HG03575 (cell line): ENCODE results near the gene PBX1.
"Not testable (repeated sequence)": the region's sequence is repeated elsewhere in the genome, so short reads cannot be mapped to it uniquely, and the experiment has no call there.

Experiments
- ATAC-seq: cut with Tn5 transposase; IDR thresholded peaks from one replicate; pipeline ENCODE4 v1.9.1; 2021; ENCODE audit not compliant: unreplicated experiment, insufficient number of reproducible peaks, low FRiP score; ENCODE audit errors: extremely low read depth

The PBX1 gene

GRCh38 chr1:164652969-164653368 is 94.0 kb downstream of the PBX1 start:
- ATAC-seq: not testable (repeated sequence)

DNA sequence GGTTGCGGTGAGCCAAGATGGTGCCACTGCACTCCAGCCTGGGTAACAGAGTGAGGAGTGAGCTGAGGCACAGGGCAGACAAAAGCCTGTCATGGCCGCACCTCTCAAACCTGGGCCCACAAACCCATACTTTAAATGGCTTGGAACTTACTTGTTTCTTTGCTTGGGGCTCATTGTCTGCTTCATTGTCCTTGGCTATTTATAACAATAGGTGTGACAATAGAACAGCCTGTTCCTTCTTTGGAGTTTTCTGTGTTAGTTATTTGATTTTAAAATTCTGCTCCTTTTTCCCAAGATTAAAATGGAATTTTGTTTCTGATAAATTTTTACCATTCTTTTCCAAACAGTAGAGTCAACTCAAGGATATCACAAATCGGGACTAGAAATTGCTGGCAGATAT is 94.7 kb downstream of the PBX1 start:
- ATAC-seq: no peak

DNA sequence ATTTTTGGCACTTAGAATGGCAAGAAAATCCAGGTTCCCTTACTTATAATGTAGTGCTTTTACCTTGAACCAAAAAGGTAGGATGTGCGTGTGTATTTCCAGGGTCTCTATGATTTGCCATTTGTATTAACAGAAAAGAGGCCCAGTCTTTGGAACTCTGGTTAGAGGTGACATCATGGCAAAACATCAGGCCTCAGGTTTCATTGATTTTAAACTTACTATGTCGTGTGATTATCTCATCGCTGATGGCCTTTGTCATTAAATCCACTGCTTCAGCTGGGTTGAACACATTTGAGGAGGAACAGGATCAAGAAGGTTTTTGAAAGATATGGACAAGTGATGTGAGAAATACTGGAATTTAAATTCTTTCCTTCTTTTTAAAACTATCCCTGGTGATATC is 95.2 kb downstream of the PBX1 start:
- no peak for ATAC-seq

- no peak for ATAC-seq
Measured at GRCh38 chr1:164658864-164659263, 99.9 kb downstream of the PBX1 start.

DNA sequence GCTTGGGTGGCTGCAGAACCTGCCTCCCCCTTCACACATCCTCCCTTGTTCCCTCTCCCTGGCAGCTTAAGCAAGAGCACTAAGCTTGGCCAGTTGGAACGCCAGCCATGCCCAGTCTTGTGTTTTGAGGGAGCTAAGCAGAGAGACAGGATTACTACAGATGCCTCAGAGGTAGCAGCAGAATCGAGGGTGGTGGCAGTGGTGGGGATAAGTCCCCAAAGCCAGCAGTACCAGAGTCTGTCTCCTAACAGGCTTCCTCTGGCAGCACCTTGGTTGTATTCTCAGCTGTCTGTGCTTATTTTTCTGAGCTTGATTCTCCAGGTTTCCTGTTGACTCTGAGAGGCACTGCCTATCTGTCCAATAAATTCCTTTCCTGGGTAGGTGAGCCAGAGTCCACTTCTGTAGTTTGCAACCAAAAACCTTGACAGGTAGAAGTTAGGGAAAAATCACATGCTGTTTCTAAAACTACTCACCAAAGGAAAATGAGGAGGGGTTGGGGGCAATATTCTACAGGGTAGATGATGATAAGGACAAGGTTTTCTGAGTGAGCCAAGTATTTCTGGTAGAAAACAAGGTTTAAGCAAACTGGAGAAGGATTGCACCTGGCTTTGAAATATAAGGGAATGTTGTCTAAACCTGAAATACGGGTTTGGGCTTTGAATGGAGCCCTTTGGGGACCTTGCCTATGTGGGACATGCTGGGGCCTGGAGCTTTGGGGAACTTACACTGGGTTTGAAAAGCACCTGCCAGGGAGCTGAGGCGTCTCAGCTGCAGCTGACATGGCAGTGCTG is 100.8 kb downstream of the PBX1 start:
- ATAC-seq: no peak

DNA sequence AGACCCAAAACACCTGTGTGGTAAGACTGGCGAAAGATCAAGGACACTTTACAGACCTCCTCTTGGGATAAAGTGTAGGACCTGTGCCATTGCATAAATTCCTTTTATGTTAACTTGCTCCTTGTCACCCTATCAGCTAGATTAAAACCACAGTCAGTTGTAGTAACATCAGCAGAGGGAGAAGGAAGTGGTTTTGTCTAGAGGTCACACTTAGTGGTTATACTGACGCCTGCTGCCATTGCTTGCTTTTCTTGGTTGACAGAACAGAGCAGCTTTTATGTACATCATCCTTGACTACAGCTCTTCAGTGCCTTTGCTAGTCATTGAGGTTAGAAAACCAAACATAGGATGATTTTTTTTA is 101.4 kb downstream of the PBX1 start:
- ATAC-seq: no peak

DNA sequence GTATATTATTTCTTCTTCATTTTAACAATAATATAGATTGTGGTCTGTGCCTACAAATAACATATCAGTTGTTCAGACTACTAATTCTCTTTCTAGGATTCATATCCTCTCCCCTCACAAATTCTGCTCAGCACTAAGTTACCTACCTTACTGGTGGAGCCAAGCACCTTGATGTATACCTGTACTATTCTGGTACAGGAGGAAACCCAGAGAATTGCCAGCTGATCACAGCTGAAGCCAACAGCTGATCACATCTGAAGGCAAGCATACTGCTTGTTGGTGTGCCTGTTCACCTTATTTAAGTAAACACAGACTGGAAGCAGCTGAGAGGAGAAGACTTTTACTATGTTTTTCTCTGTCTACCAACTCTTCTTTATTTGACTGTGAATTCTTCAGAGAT is 101.8 kb downstream of the PBX1 start:
- no peak for ATAC-seq

- ATAC-seq: no peak
Measured at GRCh38 chr1:164662462-164662861, 103.5 kb downstream of the PBX1 start.

- no peak for ATAC-seq
Measured at GRCh38 chr1:164662955-164663354, 104.0 kb downstream of the PBX1 start.

GRCh38 chr1:164664127-164664526 is 105.1 kb downstream of the PBX1 start:
- ATAC-seq: no peak

GRCh38 chr1:164667001-164667400 is 108.0 kb downstream of the PBX1 start:
- no peak for ATAC-seq

- ATAC-seq: no peak
Measured at GRCh38 chr1:164667600-164667999, 108.6 kb downstream of the PBX1 start.

- ATAC-seq: no peak
Measured at GRCh38 chr1:164668491-164669400, 109.8 kb downstream of the PBX1 start.

DNA sequence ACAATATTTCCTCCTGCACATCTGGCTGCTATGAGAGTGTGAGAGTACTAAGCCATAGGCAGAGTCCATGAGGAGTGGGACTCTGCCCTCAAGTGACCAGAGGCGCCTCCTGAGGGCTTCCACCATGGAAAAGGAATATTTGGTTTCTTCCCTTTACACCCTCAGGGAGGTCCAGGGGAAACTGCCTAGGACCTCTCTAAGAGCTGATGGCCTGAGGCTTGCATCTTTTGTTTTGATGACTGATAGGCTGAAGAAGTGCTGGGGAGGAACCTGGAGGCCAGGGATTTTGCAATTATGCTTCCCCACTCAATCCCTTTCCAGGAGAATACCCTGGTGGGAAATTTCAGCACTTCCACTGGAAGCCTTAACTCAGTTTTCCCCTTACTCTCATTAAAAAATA is 111.0 kb downstream of the PBX1 start:
- no peak for ATAC-seq

DNA sequence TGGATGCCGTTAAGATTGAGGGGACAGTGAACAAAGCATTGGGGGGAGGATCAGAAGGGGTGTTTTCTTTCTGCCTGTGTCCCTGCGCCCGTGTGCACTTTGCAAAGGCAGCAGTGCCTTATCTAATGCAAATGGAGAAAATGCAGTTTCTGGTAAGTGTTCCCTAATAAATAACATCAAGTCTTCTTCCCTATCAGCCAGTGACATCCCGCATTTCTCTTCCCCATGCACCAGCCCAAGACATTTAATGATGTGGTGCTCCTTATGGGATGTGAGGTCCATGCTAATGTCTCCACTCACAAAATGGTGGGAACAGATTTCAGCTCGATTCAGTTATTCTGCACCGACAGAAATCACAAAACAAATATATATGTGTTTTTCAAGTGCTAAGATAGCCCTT is 111.8 kb downstream of the PBX1 start:
- ATAC-seq: no peak

DNA sequence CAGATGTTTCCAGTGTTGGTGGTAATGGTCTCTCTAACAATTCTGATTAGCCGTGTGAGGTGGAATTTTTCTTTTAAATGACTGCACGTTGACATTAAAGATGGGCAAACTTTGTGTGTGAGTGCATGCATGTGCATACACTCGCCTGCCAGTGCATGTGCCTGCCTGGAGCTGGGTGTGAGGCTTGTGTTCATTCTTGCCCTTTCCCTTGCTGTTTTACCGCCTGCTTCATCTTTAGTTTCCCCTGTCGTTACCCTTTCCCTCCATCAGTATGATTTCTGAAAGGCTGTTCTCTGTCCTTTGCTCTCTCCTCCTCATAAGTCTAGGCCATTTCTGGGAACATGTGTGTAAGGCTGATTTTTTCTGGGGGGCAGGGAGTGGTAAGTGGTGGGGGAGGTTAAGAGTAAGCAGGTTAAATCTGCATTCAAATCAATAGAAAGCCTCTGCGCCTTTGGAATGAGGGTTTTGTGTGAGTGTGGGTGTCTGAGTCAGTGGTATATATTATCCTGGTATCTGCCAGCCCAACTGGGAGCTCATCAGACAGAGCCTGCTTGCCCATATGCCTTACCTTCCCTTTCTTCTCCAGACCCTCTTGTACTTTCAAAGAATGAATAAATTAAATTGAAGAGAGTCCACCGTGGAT is 112.5 kb downstream of the PBX1 start:
- no peak for ATAC-seq

GRCh38 chr1:164671966-164672571 is 113.1 kb downstream of the PBX1 start:
- ATAC-seq: no peak

- no peak for ATAC-seq
Measured at GRCh38 chr1:164672588-164672987, 113.6 kb downstream of the PBX1 start.

DNA sequence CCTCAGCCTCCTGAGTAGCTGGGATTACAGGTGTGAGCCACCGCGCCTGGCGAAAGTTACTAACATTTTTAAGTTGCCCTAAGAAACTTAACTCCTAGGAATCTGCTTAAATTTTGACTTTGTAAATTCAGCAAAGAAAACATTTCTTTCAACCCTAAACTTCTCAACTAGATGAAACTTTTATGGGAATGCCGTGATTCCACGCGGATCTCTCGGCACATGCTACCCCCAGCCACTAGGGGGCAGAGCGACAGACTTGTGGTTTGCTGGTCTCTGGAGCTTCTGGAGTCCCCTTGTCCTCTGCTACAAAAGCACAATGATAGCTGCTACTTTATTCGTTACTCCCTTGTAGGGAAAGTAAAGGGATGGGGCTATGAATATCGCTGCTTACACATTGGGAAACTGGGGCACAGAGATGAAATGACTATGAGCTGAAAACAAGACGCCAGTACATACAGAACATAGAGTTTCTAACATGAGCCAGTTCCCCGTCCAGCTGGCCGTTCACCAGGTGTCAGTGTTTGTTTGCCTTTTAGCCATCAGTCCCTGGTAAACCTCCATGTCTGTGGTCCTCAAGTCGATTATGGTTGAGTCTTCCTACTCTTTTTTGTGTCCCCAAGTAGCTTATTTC is 114.7 kb downstream of the PBX1 start:
- no peak for ATAC-seq
